Mesendoderm (in vitro differentiated cells): ENCODE results near the gene SMARCAD1.

ENCODE experiments used
- DNase-seq: peaks from one replicate; pipeline ENCODE4 v3.0.0; 2013
- H2AK5ac ChIP-seq: 2 replicates; pipeline ENCODE4 v1.6.1; 2013; ENCODE audit warnings: low read length, inconsistent platforms
- H2BK120ac ChIP-seq: 2 replicates; pipeline ENCODE4 v1.6.1; 2013; ENCODE audit warnings: low read depth, mild to moderate bottlenecking, low read length, moderate library complexity, mixed read lengths
- H2BK15ac ChIP-seq: replicated peaks from 2 replicates; pipeline ENCODE4 v1.6.1; 2013; ENCODE audit warnings: low read depth, mild to moderate bottlenecking, moderate library complexity
- H2BK5ac ChIP-seq: 2 replicates; pipeline ENCODE4 v1.6.1; 2013; ENCODE audit warnings: low read length, inconsistent platforms
- H3K18ac ChIP-seq: 2 replicates; pipeline ENCODE4 v1.6.1; 2013; ENCODE audit warnings: mild to moderate bottlenecking, low read length, mixed read lengths
- H3K23ac ChIP-seq: one replicate; pipeline ENCODE4 v1.6.1; 2013; ENCODE audit warnings: low read length
- H3K27ac ChIP-seq: 2 replicates; pipeline ENCODE4 v1.5.1; 2013; ENCODE audit warnings: low read depth, mild to moderate bottlenecking, inconsistent platforms, low read length, moderate library complexity
- H3K27me3 ChIP-seq: 2 replicates; pipeline ENCODE4 v1.6.1; 2013; ENCODE audit warnings: low read length, control low read depth, mild to moderate bottlenecking, inconsistent platforms; ENCODE audit not compliant: insufficient read depth, poor library complexity
- H3K36me3 ChIP-seq: 2 replicates; pipeline ENCODE4 v1.6.1; 2013; ENCODE audit warnings: low read length, inconsistent platforms; ENCODE audit not compliant: control insufficient read depth, insufficient read depth
- H3K4ac ChIP-seq: one replicate; pipeline ENCODE4 v1.6.1; 2013; ENCODE audit warnings: low read depth, mild to moderate bottlenecking, low read length, moderate library complexity
- H3K4me1 ChIP-seq: 2 replicates; pipeline ENCODE4 v1.6.1; 2013; ENCODE audit warnings: low read depth, low read length, inconsistent platforms; ENCODE audit not compliant: control insufficient read depth
- H3K4me2 ChIP-seq: 2 replicates; pipeline ENCODE4 v1.6.1; 2013; ENCODE audit warnings: low read length
- H3K4me3 ChIP-seq: 2 replicates; pipeline ENCODE4 v1.5.1; 2013; ENCODE audit warnings: mild to moderate bottlenecking, low read length
- H3K56ac ChIP-seq: one replicate; pipeline ENCODE4 v1.6.1; 2013; ENCODE audit warnings: low read length
- H3K79me1 ChIP-seq: 2 replicates; pipeline ENCODE4 v1.6.1; 2013; ENCODE audit warnings: low read length, inconsistent platforms
- H3K79me2 ChIP-seq: 2 replicates; pipeline ENCODE4 v1.6.1; 2013; ENCODE audit warnings: mild to moderate bottlenecking, low read length; ENCODE audit not compliant: control insufficient read depth, insufficient read depth
- H3K9ac ChIP-seq: 2 replicates; pipeline ENCODE4 v1.6.1; 2013; ENCODE audit warnings: low read length, inconsistent platforms
- H4K5ac ChIP-seq: one replicate; pipeline ENCODE4 v1.6.1; 2013; ENCODE audit warnings: low read length
- H4K8ac ChIP-seq: one replicate; pipeline ENCODE4 v1.6.1; 2013; ENCODE audit warnings: low read depth, mild to moderate bottlenecking, control low read depth, low read length, moderate library complexity
- WGBS: extraction: QIAGEN DNeasy Blood & Tissue Kit; methylation state at CpG from one replicate; pipeline ENCODE4 v1.1.7; 2013; ENCODE audit warnings: low lambda C conversion rate, missing lambda C conversion rate; ENCODE audit not compliant: insufficient coverage; ENCODE audit errors: extremely low coverage; 5-methylcytosine and 5-hydroxymethylcytosine counted together

Gene SMARCAD1

DNA sequence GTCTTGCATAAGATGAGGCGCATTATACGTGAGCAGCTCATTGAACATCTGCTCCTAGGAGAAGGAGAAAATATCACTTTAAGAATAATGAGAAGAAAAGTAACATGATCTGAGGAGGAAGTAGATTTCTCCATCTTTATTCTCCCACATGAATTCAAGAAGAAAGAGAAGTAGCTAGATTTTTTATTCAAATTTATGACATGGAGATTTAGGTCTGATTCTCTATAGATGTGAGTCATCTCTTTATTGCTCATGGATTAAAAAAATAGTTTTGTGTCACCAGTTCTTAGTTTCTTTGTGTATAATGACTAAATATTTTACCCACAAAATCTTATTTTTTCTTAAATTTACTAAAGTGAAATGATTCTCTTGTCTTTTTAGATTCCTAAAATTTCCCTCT, 94.5 kb downstream of the SMARCAD1 start:
- no peak overlapping the region for H2AK5ac ChIP-seq
- DNase-seq: no peak
- no CpG with 5 or more reads among the region's 2 CpGs for WGBS
- no peak overlapping the region for H3K23ac ChIP-seq
- no peaks in the 10 kb centered on the region for H3K27me3 ChIP-seq
- H2BK15ac ChIP-seq: no peak overlapping the region
- no peak overlapping the region for H3K56ac ChIP-seq
- no peak overlapping the region for H4K8ac ChIP-seq
- H3K79me2 ChIP-seq: no peaks in the 10 kb centered on the region
- H3K18ac ChIP-seq: no peak overlapping the region
- H4K5ac ChIP-seq: no peak overlapping the region
- no peak overlapping the region for H3K4me3 ChIP-seq
- no peak overlapping the region for H3K9ac ChIP-seq
- no peak overlapping the region for H3K4ac ChIP-seq
- H2BK120ac ChIP-seq: no peak overlapping the region
- H3K4me1 ChIP-seq: no peaks in the 10 kb centered on the region
- H3K4me2 ChIP-seq: no peak overlapping the region
- H2BK5ac ChIP-seq: no peak overlapping the region
- H3K36me3 ChIP-seq: no peaks in the 10 kb centered on the region
- H3K79me1 ChIP-seq: no peaks in the 10 kb centered on the region
- H3K27ac ChIP-seq: no peak overlapping the region

DNA sequence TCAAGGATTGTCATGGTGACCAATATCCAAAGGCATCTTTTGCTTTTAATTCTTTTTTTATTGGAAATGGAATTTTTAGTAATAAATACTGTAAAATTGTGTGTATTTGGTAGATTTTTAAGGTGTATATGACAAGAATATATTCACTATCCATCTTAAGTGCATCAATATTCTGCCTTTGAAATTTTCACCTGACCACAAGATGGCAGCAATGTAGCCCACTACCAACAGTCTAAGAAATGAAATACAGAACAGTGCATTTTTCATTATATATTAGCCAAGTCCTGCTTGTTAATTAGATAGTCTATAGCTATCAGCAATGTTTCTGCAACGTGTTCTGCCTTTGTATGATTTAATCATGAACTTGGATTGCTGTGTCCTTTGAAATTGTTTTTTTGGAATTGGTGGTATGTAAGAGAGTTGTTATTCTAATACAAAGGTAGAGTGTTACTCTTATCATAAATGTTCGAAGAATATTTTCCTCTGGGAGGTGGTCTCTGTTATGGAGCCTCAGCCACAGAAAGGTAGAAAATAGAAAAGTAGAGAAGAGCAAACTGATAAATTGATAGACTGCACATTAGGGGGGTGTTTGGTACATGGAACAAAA, 96.8 kb downstream of the SMARCAD1 start:
- H3K23ac ChIP-seq: no peak overlapping the region
- no peaks in the 10 kb centered on the region for H3K4me1 ChIP-seq
- 100% methylated on average over 1 of the region's 2 CpGs for WGBS
- no peak overlapping the region for H3K18ac ChIP-seq
- DNase-seq: peak; percentile 25
- H4K8ac ChIP-seq: no peak overlapping the region
- no peak overlapping the region for H3K27ac ChIP-seq
- no peak overlapping the region for H2AK5ac ChIP-seq
- H3K79me2 ChIP-seq: no peaks in the 10 kb centered on the region
- H4K5ac ChIP-seq: no peak overlapping the region
- no peak overlapping the region for H2BK120ac ChIP-seq
- peaks cover 2% of the 10 kb centered on the region for H3K27me3 ChIP-seq
- H2BK5ac ChIP-seq: no peak overlapping the region
- no peaks in the 10 kb centered on the region for H3K79me1 ChIP-seq
- H3K4me2 ChIP-seq: no peak overlapping the region
- H3K56ac ChIP-seq: no peak overlapping the region
- no peak overlapping the region for H3K4me3 ChIP-seq
- H3K36me3 ChIP-seq: no peaks in the 10 kb centered on the region
- no peak overlapping the region for H2BK15ac ChIP-seq
- H3K9ac ChIP-seq: no peak overlapping the region
- H3K4ac ChIP-seq: no peak overlapping the region

DNA sequence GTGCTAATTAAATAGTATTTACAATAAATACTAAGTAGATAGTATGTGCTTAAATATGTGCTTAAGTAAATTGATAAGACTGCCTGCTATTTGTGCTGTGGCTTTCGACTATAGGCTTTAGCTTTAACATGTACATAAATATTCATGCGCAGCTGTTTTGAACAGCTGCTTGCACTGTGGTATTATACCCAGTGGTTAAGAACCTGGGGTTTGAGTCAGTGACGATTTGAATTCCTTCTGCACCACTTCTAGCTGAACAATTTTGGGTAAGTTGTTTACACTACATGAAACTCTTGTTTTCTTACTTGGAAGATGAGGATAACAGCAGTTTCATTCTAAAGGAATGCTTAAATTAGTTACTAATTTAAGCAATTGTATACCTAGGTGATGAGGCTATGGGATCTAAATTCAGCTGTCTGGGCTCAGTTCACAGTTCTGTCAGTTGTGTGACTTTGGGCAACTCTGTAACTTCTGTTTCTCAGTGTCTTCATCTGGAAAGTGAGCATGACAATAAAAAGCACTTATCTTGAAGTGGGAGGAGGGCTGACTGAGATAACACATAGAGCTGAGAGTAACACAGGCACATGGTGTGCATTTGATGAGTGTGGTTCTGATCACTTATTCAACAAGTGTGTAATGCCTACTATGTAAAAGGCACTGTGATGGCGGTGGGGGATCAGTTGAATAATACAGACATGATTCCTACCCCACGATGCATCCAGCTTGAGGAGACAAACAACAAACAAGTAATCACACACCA, 98.0 kb downstream of the SMARCAD1 start:
- Histone ChIP-seq H3K56ac (no peak overlapping the region), H4K5ac (no peak overlapping the region), H3K36me3 (no peaks in the 10 kb centered on the region), H4K8ac (no peak overlapping the region), H3K79me2 (no peaks in the 10 kb centered on the region), H3K27ac (no peak overlapping the region), H2BK15ac (no peak overlapping the region), H2BK5ac (no peak overlapping the region), H2BK120ac (no peak overlapping the region), H3K18ac (no peak overlapping the region), H3K4me2 (no peak overlapping the region), H3K9ac (no peak overlapping the region), H3K23ac (no peak overlapping the region), H3K27me3 (peaks cover 2% of the 10 kb centered on the region), H3K4me3 (no peak overlapping the region), H3K4ac (no peak overlapping the region), H3K79me1 (no peaks in the 10 kb centered on the region), H2AK5ac (no peak overlapping the region), H3K4me1 (no peaks in the 10 kb centered on the region)
- peak; percentile 6 for DNase-seq
- no CpG with 5 or more reads among the region's 5 CpGs for WGBS

DNA sequence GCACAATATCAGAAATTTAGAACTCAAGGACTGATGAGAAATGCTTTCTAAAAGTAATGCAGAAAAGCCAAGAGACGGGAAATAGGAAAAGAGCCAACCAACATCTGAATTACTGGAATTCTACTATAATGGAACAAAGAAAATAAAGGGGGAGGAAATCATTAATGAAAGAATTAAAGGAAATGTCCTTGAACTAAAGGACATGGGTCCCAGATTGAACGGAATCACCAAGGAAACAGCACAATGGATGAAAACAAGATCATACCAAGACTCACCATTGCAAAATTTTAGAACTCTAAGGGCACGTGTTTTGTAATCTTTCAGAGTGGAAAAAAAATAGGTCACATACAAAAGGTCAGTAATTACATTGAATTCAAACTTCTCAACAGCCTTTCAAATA, 99.0 kb downstream of the SMARCAD1 start:
- H3K27me3 ChIP-seq: peaks cover 2% of the 10 kb centered on the region
- no peak overlapping the region for H4K5ac ChIP-seq
- no peak overlapping the region for H3K9ac ChIP-seq
- no peak overlapping the region for H2BK120ac ChIP-seq
- no peaks in the 10 kb centered on the region for H3K36me3 ChIP-seq
- no peak overlapping the region for H3K18ac ChIP-seq
- H2AK5ac ChIP-seq: no peak overlapping the region
- no peak overlapping the region for H3K4me2 ChIP-seq
- no peak overlapping the region for H3K27ac ChIP-seq
- no peak overlapping the region for H3K4me3 ChIP-seq
- H2BK15ac ChIP-seq: no peak overlapping the region
- no peaks in the 10 kb centered on the region for H3K79me2 ChIP-seq
- H2BK5ac ChIP-seq: no peak overlapping the region
- no peaks in the 10 kb centered on the region for H3K79me1 ChIP-seq
- no peak overlapping the region for H3K56ac ChIP-seq
- no peaks in the 10 kb centered on the region for H3K4me1 ChIP-seq
- no peak overlapping the region for H3K23ac ChIP-seq
- no peak for DNase-seq
- no peak overlapping the region for H3K4ac ChIP-seq
- no CpG with 5 or more reads among the region's 3 CpGs for WGBS
- H4K8ac ChIP-seq: no peak overlapping the region

DNA sequence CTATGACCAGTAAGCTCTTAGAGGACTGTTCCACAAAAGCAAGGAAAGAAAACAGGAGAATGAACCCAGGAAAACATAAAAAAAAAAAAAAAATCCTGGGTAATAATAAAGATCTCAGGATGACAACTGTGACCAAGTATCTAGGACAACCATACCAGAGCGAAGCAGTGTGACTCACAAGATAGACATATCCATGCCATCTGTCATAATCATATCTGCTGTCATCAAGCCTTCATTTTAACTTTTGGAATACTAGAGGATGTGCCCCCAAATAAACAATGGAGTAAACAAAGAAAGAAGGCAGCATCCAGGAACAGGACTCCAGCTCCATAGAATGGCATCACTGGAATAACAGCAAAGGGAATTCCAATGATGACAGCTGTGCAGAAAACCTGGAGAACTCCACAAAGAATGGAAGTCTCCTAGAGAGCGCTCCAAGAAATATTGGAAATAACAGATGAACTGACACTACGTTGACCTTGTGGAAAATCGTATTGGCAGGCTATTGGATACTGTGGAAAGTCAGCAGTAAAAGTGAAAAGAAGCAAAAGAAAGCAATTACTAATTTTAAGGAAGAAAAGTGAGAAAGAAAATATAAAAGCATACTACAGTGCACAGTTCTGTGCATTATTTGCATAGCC, 99.7 kb downstream of the SMARCAD1 start:
- Histone ChIP-seq H3K23ac (no peak overlapping the region), H3K27ac (no peak overlapping the region), H2BK15ac (no peak overlapping the region), H3K4me3 (no peak overlapping the region), H3K79me2 (no peaks in the 10 kb centered on the region), H3K27me3 (peaks cover 2% of the 10 kb centered on the region), H3K18ac (no peak overlapping the region), H3K4me2 (no peak overlapping the region), H3K9ac (no peak overlapping the region), H3K56ac (no peak overlapping the region), H3K4ac (no peak overlapping the region), H2AK5ac (no peak overlapping the region), H4K5ac (no peak overlapping the region), H4K8ac (no peak overlapping the region), H2BK120ac (no peak overlapping the region), H3K36me3 (no peaks in the 10 kb centered on the region), H2BK5ac (no peak overlapping the region), H3K4me1 (no peaks in the 10 kb centered on the region), H3K79me1 (no peaks in the 10 kb centered on the region)
- WGBS: no CpG with 5 or more reads among the region's 4 CpGs
- DNase-seq: no peak
